GM23248 (cell line): ENCODE results near the gene SPTBN4.

ENCODE experiments used
- EZH2 ChIP-seq: fragments of 200-600 bp; sonication (generic); IDR thresholded peaks from 2 replicates; pipeline ENCODE4 v1.6.1; 2018; ENCODE audit warnings: antibody characterized with exemption, mild to moderate bottlenecking; ENCODE audit not compliant: insufficient read depth, poor library complexity, severe bottlenecking
- EZH2phosphoT487 ChIP-seq: fragments of 200-600 bp; sonication (generic); IDR thresholded peaks from 2 replicates; pipeline ENCODE4 v1.6.1; 2018; ENCODE audit warnings: antibody characterized with exemption, moderate library complexity, mild to moderate bottlenecking, low read depth; ENCODE audit not compliant: insufficient read depth

DNA sequence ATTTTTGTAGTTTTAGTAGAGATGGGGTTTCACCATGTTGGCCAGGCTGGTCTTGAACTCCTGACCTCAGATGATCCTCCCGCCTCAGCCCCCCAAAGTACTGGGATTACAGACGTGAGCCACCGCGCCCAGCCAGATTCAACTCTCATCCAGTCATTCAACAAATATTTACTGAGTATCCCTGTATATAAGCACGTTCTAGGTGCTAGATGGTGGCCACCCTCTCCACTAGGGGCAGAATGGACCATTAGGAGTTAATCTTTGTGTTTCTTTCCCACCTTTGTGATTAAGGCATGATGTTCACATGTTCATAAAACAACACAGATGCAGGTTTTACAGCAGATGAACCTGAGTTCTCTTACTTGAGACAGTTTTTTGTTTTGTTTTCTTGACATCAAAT is 117.2 kb downstream of the SPTBN4 start:
- no peak for TF ChIP-seq EZH2
- no peak for TF ChIP-seq EZH2phosphoT487
